Hypothalamus (tissue), 51 donors: ENCODE data around the gene RXRB.

Experiments used
- DNase-seq, 51 donors: peaks; one replicate each; lab custom pipeline; 2025; lab: John Stamatoyannopoulos, UW

The RXRB gene

GRCh38 chr6:33198159-33198852 lies 2.2 kb downstream of the RXRB start:
- DNase-seq = no peak

- peak in 15 of 51 donors; percentile 11 to 59 (median 27) for DNase-seq
Measured at GRCh38 chr6:33197431-33198048, 2.9 kb downstream of the RXRB start.

GRCh38 chr6:33195304-33196165 lies 4.9 kb downstream of the RXRB start:
- DNase-seq = no peak

- DNase-seq = no peak
Measured at GRCh38 chr6:33194431-33194979, 6.0 kb downstream of the RXRB start.

- DNase-seq = peak in 1 of 51 donors; percentile 46
Measured at GRCh38 chr6:33193619-33194018, 6.8 kb downstream of the RXRB start.

GRCh38 chr6:33192671-33193602 lies 7.5 kb downstream of the RXRB start:
- DNase-seq = peak in 49 of 51 donors; percentile 13 to 87 (median 66)

- peak in 1 of 51 donors; percentile 8 for DNase-seq
Measured at GRCh38 chr6:33192105-33192646, 8.3 kb downstream of the RXRB start, which contains the start of gene COL11A2. Gene COL11A2, minus strand, starts transcription at chr6:33192467. Its CDS starts 227 bp downstream, at chr6:33192240.

GRCh38 chr6:33191383-33192104 lies 8.9 kb downstream of the RXRB start:
- peak in 1 of 51 donors; percentile 11 for DNase-seq

GRCh38 chr6:33190504-33191107 lies 9.9 kb downstream of the RXRB start:
- peak in 4 of 51 donors; percentile 9 to 20 (median 16) for DNase-seq

- no peak for DNase-seq
Measured at GRCh38 chr6:33189625-33190448, 10.6 kb downstream of the RXRB start.

GRCh38 chr6:33189164-33189563 lies 11.3 kb downstream of the RXRB start:
- DNase-seq = no peak

GRCh38 chr6:33187809-33188208 lies 12.7 kb downstream of the RXRB start:
- DNase-seq = no peak

- no peak for DNase-seq
Measured at GRCh38 chr6:33185654-33186187, 14.7 kb downstream of the RXRB start.

- DNase-seq = no peak
Measured at GRCh38 chr6:33185190-33185589, 15.3 kb downstream of the RXRB start.

- no peak for DNase-seq
Measured at GRCh38 chr6:33183071-33183683, 17.3 kb downstream of the RXRB start.

GRCh38 chr6:33181141-33181540 lies 19.3 kb downstream of the RXRB start:
- no peak for DNase-seq
